Loucy (cell line): ENCODE results near the gene RABGAP1.

Experiments
- H2AFZ ChIP-seq: fragments of 200-600 bp; sonication (generic); 2 replicates; pipeline ENCODE4 v1.6.0; 2016; ENCODE audit warnings: antibody characterized with exemption, mild to moderate bottlenecking, low read length, moderate library complexity
- H3F3A ChIP-seq: fragments of 200-600 bp; 2 replicates; pipeline ENCODE4 v1.6.0; 2016; ENCODE audit warnings: antibody characterized with exemption, low read depth, mild to moderate bottlenecking
- H3K27me3 ChIP-seq: fragments of 200-600 bp; sonication (generic); 2 replicates; pipeline ENCODE4 v1.6.1; 2014; ENCODE audit warnings: low read length, mild to moderate bottlenecking; ENCODE audit not compliant: insufficient read depth, poor library complexity, severe bottlenecking
- H3K36me3 ChIP-seq: fragments of 200-600 bp; sonication (generic); 2 replicates; pipeline ENCODE4 v1.6.1; 2016; ENCODE audit warnings: low read length; ENCODE audit not compliant: insufficient read depth
- H3K4me1 ChIP-seq: fragments of 200-600 bp; sonication (generic); 2 replicates; pipeline ENCODE4 v1.5.1; 2014; ENCODE audit warnings: low read length, mild to moderate bottlenecking; ENCODE audit not compliant: insufficient read depth, poor library complexity, severe bottlenecking
- H3K4me2 ChIP-seq: fragments of 200-600 bp; sonication (generic); 2 replicates; pipeline ENCODE4 v1.6.0; 2014; ENCODE audit warnings: antibody characterized with exemption, low read length, low read depth, mild to moderate bottlenecking; ENCODE audit not compliant: poor library complexity, severe bottlenecking
- H3K4me3 ChIP-seq: fragments of 200-600 bp; sonication (generic); 2 replicates; pipeline ENCODE4 v1.5.1; 2014; ENCODE audit warnings: low read length, mild to moderate bottlenecking, mixed read lengths; ENCODE audit not compliant: poor library complexity, severe bottlenecking
- H3K79me2 ChIP-seq: fragments of 200-600 bp; sonication (generic); 2 replicates; pipeline ENCODE4 v1.6.1; 2014; ENCODE audit warnings: low read length; ENCODE audit not compliant: insufficient read depth
- H3K9ac ChIP-seq: fragments of 200-600 bp; sonication (generic); 2 replicates; pipeline ENCODE4 v1.6.0; 2014; ENCODE audit warnings: mild to moderate bottlenecking, low read depth, low read length, moderate library complexity; ENCODE audit not compliant: poor library complexity, severe bottlenecking
- H3K9me2 ChIP-seq: fragments of 200-600 bp; sonication (generic); replicated peaks from 2 replicates; pipeline ENCODE4 v1.6.1; 2016; ENCODE audit warnings: low read depth, low read length, mixed read lengths
- H3K9me3 ChIP-seq: fragments of 200-600 bp; sonication (generic); 2 replicates; pipeline ENCODE4 v1.6.1; 2014; ENCODE audit warnings: mild to moderate bottlenecking, antibody characterized with exemption, low read length, low read depth; ENCODE audit not compliant: insufficient read depth
- H4K20me1 ChIP-seq: fragments of 200-600 bp; sonication (generic); 2 replicates; pipeline ENCODE4 v1.6.0; 2014; ENCODE audit warnings: antibody characterized with exemption, low read length, mild to moderate bottlenecking; ENCODE audit not compliant: insufficient read depth, poor library complexity, severe bottlenecking
- CTCF ChIP-seq: fragments of 200-600 bp; sonication (generic); conservative IDR thresholded peaks from 2 replicates; pipeline ENCODE4 v1.5.1; 2014; ENCODE audit warnings: mild to moderate bottlenecking, antibody characterized with exemption, low read length
- EZH2phosphoT487 ChIP-seq: fragments of 200-600 bp; IDR thresholded peaks from 2 replicates; pipeline ENCODE4 v1.6.1; 2018; ENCODE audit warnings: antibody characterized with exemption, mild to moderate bottlenecking, moderate library complexity, borderline replicate concordance

The RABGAP1 gene

GRCh38 chr9:123109540-123110279 lies 168.9 kb downstream of the RABGAP1 start:
- Histone ChIP-seq H3K36me3 (peaks cover 29% of the 10 kb centered on the region; the same call in 1 of the 2 replicates), H3K4me1 (no peaks in the 10 kb centered on the region), H4K20me1 (no peaks in the 10 kb centered on the region), H3K4me3 (no peak overlapping the region), H3K79me2 (no peaks in the 10 kb centered on the region), H3F3A (no peaks in the 10 kb centered on the region), H2AFZ (no peak overlapping the region), H3K9me2 (no peaks in the 10 kb centered on the region), H3K27me3 (no peaks in the 10 kb centered on the region), H3K9me3 (no peaks in the 10 kb centered on the region), H3K9ac (no peak overlapping the region), H3K4me2 (no peak overlapping the region)
- TF ChIP-seq EZH2phosphoT487 (no peak), CTCF (no peak)

- Histone ChIP-seq H3K27me3 (no peaks in the 10 kb centered on the region), H3K79me2 (no peaks in the 10 kb centered on the region), H4K20me1 (no peaks in the 10 kb centered on the region), H3K9ac (no peak overlapping the region), H2AFZ (no peak overlapping the region), H3K9me2 (no peaks in the 10 kb centered on the region), H3F3A (no peaks in the 10 kb centered on the region), H3K4me2 (no peak overlapping the region), H3K4me3 (no peak overlapping the region), H3K4me1 (no peaks in the 10 kb centered on the region), H3K36me3 (peaks cover 34% of the 10 kb centered on the region; the same call in 1 of the 2 replicates), H3K9me3 (no peaks in the 10 kb centered on the region)
- TF ChIP-seq CTCF (no peak), EZH2phosphoT487 (no peak)
Observed at GRCh38 chr9:123111427-123112014, 170.7 kb downstream of the RABGAP1 start.

- Histone ChIP-seq H3F3A (no peaks in the 10 kb centered on the region), H3K4me1 (no peaks in the 10 kb centered on the region), H3K4me3 (no peak overlapping the region), H3K9ac (no peak overlapping the region), H3K9me3 (no peaks in the 10 kb centered on the region), H3K4me2 (no peak overlapping the region), H3K9me2 (no peaks in the 10 kb centered on the region), H3K36me3 (peaks cover 34% of the 10 kb centered on the region; the same call in 1 of the 2 replicates), H4K20me1 (no peaks in the 10 kb centered on the region), H2AFZ (no peak overlapping the region), H3K79me2 (no peaks in the 10 kb centered on the region), H3K27me3 (no peaks in the 10 kb centered on the region)
- TF ChIP-seq EZH2phosphoT487 (no peak), CTCF (no peak)
Observed at GRCh38 chr9:123112015-123112975, 171.5 kb downstream of the RABGAP1 start.
